NT2/D1 (cell line): ENCODE measurements around the gene ASNSD1.

Experiments used
- YY1 ChIP-seq: IDR thresholded peaks from 2 replicates; pipeline ENCODE4 v1.6.1; 2011; ENCODE audit not compliant: insufficient read length, insufficient read depth
- ZNF274 ChIP-seq: IDR thresholded peaks from 2 replicates; pipeline ENCODE4 v1.6.1; 2011; ENCODE audit warnings: mild to moderate bottlenecking, low read depth, low read length

DNA sequence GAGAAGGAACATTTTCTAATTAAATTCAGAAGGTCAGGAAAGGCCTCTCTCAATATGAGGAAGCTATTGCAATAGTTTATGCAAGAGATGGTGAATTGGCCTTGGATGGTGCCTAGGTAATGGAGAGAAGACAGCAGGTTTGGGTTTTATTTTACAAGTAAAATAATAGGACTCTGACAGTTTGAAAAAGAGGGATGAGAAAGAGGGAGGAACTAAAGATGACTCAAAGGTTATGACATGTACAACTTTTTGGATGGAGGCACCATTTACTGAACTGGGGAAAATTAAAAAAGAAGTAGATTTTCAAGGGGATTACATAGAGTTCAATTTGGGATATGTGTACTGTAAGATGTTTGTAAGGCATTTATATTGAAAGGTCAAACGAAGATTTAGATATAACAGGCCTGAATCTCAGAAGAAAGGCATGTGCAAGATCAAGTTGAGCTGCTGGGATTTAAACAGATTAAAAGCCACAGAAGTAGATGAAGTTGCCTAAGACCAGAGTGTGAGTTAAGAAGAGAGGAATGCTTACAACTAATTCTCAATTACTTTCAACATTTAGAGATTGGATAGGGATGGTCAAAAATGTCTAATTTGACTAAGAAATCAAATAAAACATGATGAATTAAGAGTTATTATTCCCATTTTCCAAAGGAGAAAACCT lies 12.3 kb upstream of the ASNSD1 start:
- TF ChIP-seq YY1 (no peak), ZNF274 (no peak)
